GM12878 (cell line): ENCODE measurements around the gene IFT172. TPM values are rescaled to one million over a fixed set of nuclear protein-coding genes. Genes with fewer than 3 reads are reported as not detected.

Source experiments
- ASH2L ChIP-seq: fragments of 300-600, 200-600 bp; sonication (generic); IDR thresholded peaks from 2 replicates; pipeline ENCODE4 v1.6.1; 2017; ENCODE audit warnings: low read depth, mild to moderate bottlenecking, borderline replicate concordance
- ATF7 ChIP-seq: fragments of 450-650 bp; IDR thresholded peaks from 2 replicates; pipeline ENCODE4 v1.6.1; 2016; ENCODE audit warnings: low read depth, mild to moderate bottlenecking
- BCL11A ChIP-seq: IDR thresholded peaks from 2 replicates; pipeline ENCODE4 v1.6.1; 2011; ENCODE audit warnings: low read depth, low read length
- EGR1 ChIP-seq, 2 experiments: IDR thresholded peaks; 1 replicate in 1 of 2; 2 replicates in 1 of 2; pipeline ENCODE4 v1.6.1; 2011 to 2012; ENCODE audit warnings: low read depth in 2 of 2, low read length in 2 of 2, borderline replicate concordance in 1 of 2, mild to moderate bottlenecking in 1 of 2, moderate library complexity in 1 of 2
- ESRRA ChIP-seq: IDR thresholded peaks from 2 replicates; pipeline ENCODE4 v1.6.1; 2012; ENCODE audit warnings: mild to moderate bottlenecking, low read length, improper control_type of control experiment
- GATAD2B ChIP-seq: fragments of 450-650 bp; conservative IDR thresholded peaks from 2 replicates; pipeline ENCODE4 v1.6.1; 2017; ENCODE audit warnings: low read depth, mild to moderate bottlenecking, moderate library complexity
- HDAC2 ChIP-seq: fragments of 200-600 bp; sonication (generic); IDR thresholded peaks from 2 replicates; pipeline ENCODE4 v1.6.1; 2017
- IKZF1 ChIP-seq: fragments of 450-650 bp; conservative IDR thresholded peaks from 2 replicates; pipeline ENCODE4 v1.6.1; 2017; ENCODE audit warnings: antibody characterized with exemption, mild to moderate bottlenecking
- MXI1 ChIP-seq: fragments of 150-350 bp; IDR thresholded peaks from 2 replicates; pipeline ENCODE4 v1.6.1; 2011; ENCODE audit warnings: low read depth, mild to moderate bottlenecking, inconsistent platforms, low read length, improper control_type of control experiment
- NBN ChIP-seq: fragments of 450-650 bp; IDR thresholded peaks from 2 replicates; pipeline ENCODE4 v1.6.1; 2016
- NFYB ChIP-seq: IDR thresholded peaks from 2 replicates; pipeline ENCODE4 v1.6.1; 2011; ENCODE audit warnings: low read depth, mild to moderate bottlenecking, low read length, improper control_type of control experiment, moderate library complexity; ENCODE audit not compliant: insufficient read depth
- PML ChIP-seq: IDR thresholded peaks from 2 replicates; pipeline ENCODE4 v1.6.1; 2012; ENCODE audit warnings: low read length, inconsistent platforms
- POLR2AphosphoS5 ChIP-seq: IDR thresholded peaks from 2 replicates; pipeline ENCODE4 v1.6.1; 2011; ENCODE audit warnings: mild to moderate bottlenecking, low read length, inconsistent platforms
- RBBP5 ChIP-seq: fragments of 200-600 bp; sonication (generic); conservative IDR thresholded peaks from 2 replicates; pipeline ENCODE4 v1.6.1; 2016
- RUNX3 ChIP-seq: IDR thresholded peaks from 2 replicates; pipeline ENCODE4 v1.6.1; 2012; ENCODE audit warnings: low read length, inconsistent platforms
- SPI1 ChIP-seq: IDR thresholded peaks from 2 replicates; pipeline ENCODE4 v1.6.1; 2011; ENCODE audit warnings: low read depth, mild to moderate bottlenecking, low read length, moderate library complexity, borderline replicate concordance; ENCODE audit not compliant: insufficient read depth
- SRF ChIP-seq, 2 experiments: IDR thresholded peaks; 2 replicates each; pipeline ENCODE4 v1.6.1; 2011; ENCODE audit warnings: low read depth in 2 of 2, low read length in 2 of 2, mild to moderate bottlenecking in 1 of 2, moderate library complexity in 1 of 2
- TARDBP ChIP-seq: IDR thresholded peaks from 2 replicates; pipeline ENCODE4 v1.6.1; 2016; ENCODE audit warnings: borderline replicate concordance
- TCF12 ChIP-seq: IDR thresholded peaks from 2 replicates; pipeline ENCODE4 v1.6.1; 2011; ENCODE audit warnings: low read depth, mild to moderate bottlenecking, low read length
- polyA plus RNA-seq, 11 experiments: library from polyadenylated mRNA; depleted of rRNA in 4 of 11; unstranded in 6 of 11; stranded (reverse) in 5 of 11; fragments of >200 nt; fragmentation: Nextera tagmentation in 4 of 11; fragmentation: Illumina TruSeq in 1 of 11; extraction: Ambion mirVana in 4 of 11; extraction: Trizol in 1 of 11; gene quantifications; 1 replicate in 1 of 11; 2 replicates in 10 of 11; pipeline versions ENCODE4 v1.2.1 to v1.2.3, GENCODE V29; 2011 to 2016; ENCODE audit warnings: inconsistent platforms in 2 of 11, missing spikeins in 2 of 11, low read depth in 1 of 11
- total RNA-seq, 4 experiments: library from RNA; depleted of rRNA in 3 of 4; stranded (reverse); fragments of >200 nt in 3 of 4; fragmentation: Illumina TruSeq in 1 of 4; extraction: Trizol in 1 of 4; gene quantifications; 2 replicates each; pipeline versions ENCODE4 v1.2.1 to v1.2.3, GENCODE V29; 2013 to 2021
- TF ChIP-seq, protein P1 (sequence below): fragments of 450-650 bp; conservative IDR thresholded peaks from 2 replicates; pipeline ENCODE4 v1.6.1; 2017; ENCODE audit warnings: mild to moderate bottlenecking, moderate library complexity
- TF ChIP-seq, protein P2 (sequence below): IDR thresholded peaks from 2 replicates; pipeline ENCODE4 v1.6.1; 2012; ENCODE audit warnings: low read depth, low read length, improper control_type of control experiment
- TF ChIP-seq, protein P3 (sequence below): fragments of 450-650 bp; IDR thresholded peaks from 2 replicates; pipeline ENCODE4 v1.6.1; 2017; ENCODE audit warnings: mild to moderate bottlenecking
- TF ChIP-seq, protein P4 (sequence below): fragments of 150-350 bp; IDR thresholded peaks from 2 replicates; pipeline ENCODE4 v1.6.1; 2016; ENCODE audit warnings: low read depth, low read length

The IFT172 gene
- total and polyA plus RNA-seq, 10 of the 15 experiments (the other 5 are each of a cell fraction or from before 2014, with no cell fraction given), result 2.4 to 8.6 (median 6.2) TPM

DNA sequence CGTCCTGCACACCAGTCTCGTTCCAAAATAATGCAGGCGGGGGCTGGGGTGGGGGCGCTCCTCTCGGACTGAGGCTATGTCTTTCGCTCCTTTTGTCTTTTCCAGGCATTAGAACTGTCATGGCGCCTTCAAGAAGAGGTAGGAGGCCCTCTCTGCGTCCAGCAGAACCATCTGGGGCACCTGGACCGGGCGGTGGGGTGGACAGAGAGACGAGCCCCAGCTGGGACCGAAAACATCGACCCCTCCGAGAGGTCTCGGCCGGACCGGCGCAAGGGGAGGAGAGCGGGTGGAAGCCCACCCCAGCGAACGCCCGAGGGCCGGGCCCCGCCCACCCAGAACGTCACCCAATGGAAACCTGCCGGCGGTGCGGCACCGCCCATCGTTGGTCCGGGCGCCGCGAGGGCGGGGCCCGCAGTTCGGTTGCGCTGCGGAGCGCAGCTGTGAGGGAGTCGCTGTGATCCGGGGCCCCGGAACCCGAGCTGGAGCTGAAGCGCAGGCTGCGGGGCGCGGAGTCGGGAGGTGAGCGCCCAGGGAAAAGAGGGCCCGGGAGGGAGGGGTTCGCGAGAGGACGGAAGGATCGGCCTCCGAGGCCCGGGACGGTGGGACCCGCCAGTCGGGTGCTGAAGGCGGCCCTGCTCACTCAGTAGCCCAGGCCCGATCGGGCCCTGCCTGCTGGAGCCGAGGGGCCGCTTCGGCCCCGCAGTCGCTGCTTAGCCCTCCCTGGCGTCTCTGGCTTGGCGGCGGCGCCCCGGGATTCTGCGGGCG is 61.1 kb downstream of the IFT172 start, which contains the start of gene NRBP1 (continued):
- TF ChIP-seq, protein P1, sequence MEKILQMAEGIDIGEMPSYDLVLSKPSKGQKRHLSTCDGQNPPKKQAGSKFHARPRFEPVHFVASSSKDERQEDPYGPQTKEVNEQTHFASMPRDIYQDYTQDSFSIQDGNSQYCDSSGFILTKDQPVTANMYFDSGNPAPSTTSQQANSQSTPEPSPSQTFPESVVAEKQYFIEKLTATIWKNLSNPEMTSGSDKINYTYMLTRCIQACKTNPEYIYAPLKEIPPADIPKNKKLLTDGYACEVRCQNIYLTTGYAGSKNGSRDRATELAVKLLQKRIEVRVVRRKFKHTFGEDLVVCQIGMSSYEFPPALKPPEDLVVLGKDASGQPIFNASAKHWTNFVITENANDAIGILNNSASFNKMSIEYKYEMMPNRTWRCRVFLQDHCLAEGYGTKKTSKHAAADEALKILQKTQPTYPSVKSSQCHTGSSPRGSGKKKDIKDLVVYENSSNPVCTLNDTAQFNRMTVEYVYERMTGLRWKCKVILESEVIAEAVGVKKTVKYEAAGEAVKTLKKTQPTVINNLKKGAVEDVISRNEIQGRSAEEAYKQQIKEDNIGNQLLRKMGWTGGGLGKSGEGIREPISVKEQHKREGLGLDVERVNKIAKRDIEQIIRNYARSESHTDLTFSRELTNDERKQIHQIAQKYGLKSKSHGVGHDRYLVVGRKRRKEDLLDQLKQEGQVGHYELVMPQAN, result peak; percentile 72
- TF ChIP-seq RUNX3 (0 out of 2 replicates have a peak, but pooled peaks have one; percentile 11), NFYB (peak; percentile 73; the same call in 1 of the 2 replicates), MXI1 (no peak), GATAD2B (peak; percentile 56; the same call in 1 of the 2 replicates), RBBP5 (no peak), SRF (IDR thresholded peaks at IDR 0.05; ENCODE audit: low read depth in 2 of 2, low read length in 2 of 2) (0 out of 4 replicates have a peak, but pooled peaks of 1 of the 2 experiments have one; percentile 11), ASH2L (no peak; the same call in 1 of the 2 replicates), BCL11A (no peak), EGR1 (IDR thresholded peaks at IDR 0.05; ENCODE audit: borderline replicate concordance in 1 of 2, low read depth in 2 of 2, low read length in 2 of 2) (peak in 1 of 2 experiments; percentile 46; a peak in 1 of 3 replicates), TCF12 (no peak), ESRRA (no peak), PML (peak; percentile 97), IKZF1 (peak; percentile 72; the same call in 1 of the 2 replicates), HDAC2 (no peak), SPI1 (no peak), TARDBP (no peak), NBN (0 out of 2 replicates have a peak, but pooled peaks have one; percentile 63), ATF7 (peak; percentile 44; the same call in 1 of the 2 replicates), POLR2AphosphoS5 (peak; percentile 86)
- TF ChIP-seq, protein P2, sequence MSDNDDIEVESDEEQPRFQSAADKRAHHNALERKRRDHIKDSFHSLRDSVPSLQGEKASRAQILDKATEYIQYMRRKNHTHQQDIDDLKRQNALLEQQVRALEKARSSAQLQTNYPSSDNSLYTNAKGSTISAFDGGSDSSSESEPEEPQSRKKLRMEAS, result peak; percentile 8; the same call in 1 of the 2 replicates
- TF ChIP-seq, protein P3, sequence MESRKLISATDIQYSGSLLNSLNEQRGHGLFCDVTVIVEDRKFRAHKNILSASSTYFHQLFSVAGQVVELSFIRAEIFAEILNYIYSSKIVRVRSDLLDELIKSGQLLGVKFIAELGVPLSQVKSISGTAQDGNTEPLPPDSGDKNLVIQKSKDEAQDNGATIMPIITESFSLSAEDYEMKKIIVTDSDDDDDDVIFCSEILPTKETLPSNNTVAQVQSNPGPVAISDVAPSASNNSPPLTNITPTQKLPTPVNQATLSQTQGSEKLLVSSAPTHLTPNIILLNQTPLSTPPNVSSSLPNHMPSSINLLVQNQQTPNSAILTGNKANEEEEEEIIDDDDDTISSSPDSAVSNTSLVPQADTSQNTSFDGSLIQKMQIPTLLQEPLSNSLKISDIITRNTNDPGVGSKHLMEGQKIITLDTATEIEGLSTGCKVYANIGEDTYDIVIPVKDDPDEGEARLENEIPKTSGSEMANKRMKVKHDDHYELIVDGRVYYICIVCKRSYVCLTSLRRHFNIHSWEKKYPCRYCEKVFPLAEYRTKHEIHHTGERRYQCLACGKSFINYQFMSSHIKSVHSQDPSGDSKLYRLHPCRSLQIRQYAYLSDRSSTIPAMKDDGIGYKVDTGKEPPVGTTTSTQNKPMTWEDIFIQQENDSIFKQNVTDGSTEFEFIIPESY, result no peak
- TF ChIP-seq, protein P4, sequence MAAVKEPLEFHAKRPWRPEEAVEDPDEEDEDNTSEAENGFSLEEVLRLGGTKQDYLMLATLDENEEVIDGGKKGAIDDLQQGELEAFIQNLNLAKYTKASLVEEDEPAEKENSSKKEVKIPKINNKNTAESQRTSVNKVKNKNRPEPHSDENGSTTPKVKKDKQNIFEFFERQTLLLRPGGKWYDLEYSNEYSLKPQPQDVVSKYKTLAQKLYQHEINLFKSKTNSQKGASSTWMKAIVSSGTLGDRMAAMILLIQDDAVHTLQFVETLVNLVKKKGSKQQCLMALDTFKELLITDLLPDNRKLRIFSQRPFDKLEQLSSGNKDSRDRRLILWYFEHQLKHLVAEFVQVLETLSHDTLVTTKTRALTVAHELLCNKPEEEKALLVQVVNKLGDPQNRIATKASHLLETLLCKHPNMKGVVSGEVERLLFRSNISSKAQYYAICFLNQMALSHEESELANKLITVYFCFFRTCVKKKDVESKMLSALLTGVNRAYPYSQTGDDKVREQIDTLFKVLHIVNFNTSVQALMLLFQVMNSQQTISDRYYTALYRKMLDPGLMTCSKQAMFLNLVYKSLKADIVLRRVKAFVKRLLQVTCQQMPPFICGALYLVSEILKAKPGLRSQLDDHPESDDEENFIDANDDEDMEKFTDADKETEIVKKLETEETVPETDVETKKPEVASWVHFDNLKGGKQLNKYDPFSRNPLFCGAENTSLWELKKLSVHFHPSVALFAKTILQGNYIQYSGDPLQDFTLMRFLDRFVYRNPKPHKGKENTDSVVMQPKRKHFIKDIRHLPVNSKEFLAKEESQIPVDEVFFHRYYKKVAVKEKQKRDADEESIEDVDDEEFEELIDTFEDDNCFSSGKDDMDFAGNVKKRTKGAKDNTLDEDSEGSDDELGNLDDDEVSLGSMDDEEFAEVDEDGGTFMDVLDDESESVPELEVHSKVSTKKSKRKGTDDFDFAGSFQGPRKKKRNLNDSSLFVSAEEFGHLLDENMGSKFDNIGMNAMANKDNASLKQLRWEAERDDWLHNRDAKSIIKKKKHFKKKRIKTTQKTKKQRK, result no peak
